GM20000 (cell line): ENCODE measurements around the gene MICALL2.

Experiments
- DNase-seq: peaks from one replicate; pipeline ENCODE4 v3.0.0; 2012; ENCODE audit warnings: low spot score
- CTCF ChIP-seq: IDR thresholded peaks from 2 replicates; pipeline ENCODE4 v1.5.1; 2012; ENCODE audit warnings: mild to moderate bottlenecking, control low read depth; ENCODE audit errors: extremely low read depth, missing control alignments

The MICALL2 gene

GRCh38 chr7:1421946-1422345 lies 37.3 kb downstream of the MICALL2 start:
- no peak for TF ChIP-seq CTCF
- DNase-seq: no peak

GRCh38 chr7:1421020-1421790 lies 38.1 kb downstream of the MICALL2 start:
- TF ChIP-seq CTCF: no peak
- no peak for DNase-seq

GRCh38 chr7:1419688-1420087 lies 39.6 kb downstream of the MICALL2 start:
- DNase-seq: no peak
- no peak for TF ChIP-seq CTCF

- DNase-seq: no peak
- no peak for TF ChIP-seq CTCF
These were observed 40.0 kb downstream of the MICALL2 start for GRCh38 chr7:1419310-1419634.

GRCh38 chr7:1418505-1419309 lies 40.6 kb downstream of the MICALL2 start:
- TF ChIP-seq CTCF: no peak
- no peak for DNase-seq

GRCh38 chr7:1415389-1415990 lies 43.8 kb downstream of the MICALL2 start:
- no peak for DNase-seq
- no peak for TF ChIP-seq CTCF
